DOHH2 (cell line): Measurements from ENCODE around the gene GIMAP8.
"Not testable (repeated sequence)": the region's sequence is repeated elsewhere in the genome, so short reads cannot be mapped to it uniquely, and the experiment has no call there.

ENCODE experiments used
- EZH2phosphoT487 ChIP-seq: fragments of 200-600 bp; sonication (generic); IDR thresholded peaks from 2 replicates; pipeline ENCODE4 v1.6.1; 2017; ENCODE audit warnings: borderline replicate concordance, mild to moderate bottlenecking, antibody characterized with exemption, low read length, moderate library complexity, mixed read lengths
- TF ChIP-seq, protein P1 (sequence below): fragments of 200-600 bp; sonication (generic); IDR thresholded peaks from one replicate; pipeline ENCODE4 v1.5.1; 2014; ENCODE audit warnings: antibody characterized with exemption, mild to moderate bottlenecking, low read depth, low read length; ENCODE audit not compliant: poor library complexity, severe bottlenecking

DNA sequence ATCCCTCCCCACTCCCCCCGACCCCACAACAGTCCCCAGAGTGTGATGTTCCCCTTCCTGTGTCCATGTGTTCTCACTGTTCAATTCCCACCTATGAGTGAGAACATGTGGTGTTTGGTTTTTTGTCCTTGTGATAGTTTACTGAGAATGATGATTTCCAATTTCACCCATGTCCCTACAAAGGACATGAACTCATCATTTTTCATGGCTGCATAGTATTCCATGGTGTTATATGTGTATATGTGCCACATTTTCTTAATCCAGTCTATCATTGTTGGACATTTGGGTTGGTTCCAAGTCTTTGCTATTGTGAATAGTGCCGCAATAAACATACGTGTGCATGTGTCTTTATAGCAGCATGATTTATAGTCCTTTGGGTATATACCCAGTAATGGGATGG is 43.0 kb downstream of the GIMAP8 start:
- TF ChIP-seq, protein P1, sequence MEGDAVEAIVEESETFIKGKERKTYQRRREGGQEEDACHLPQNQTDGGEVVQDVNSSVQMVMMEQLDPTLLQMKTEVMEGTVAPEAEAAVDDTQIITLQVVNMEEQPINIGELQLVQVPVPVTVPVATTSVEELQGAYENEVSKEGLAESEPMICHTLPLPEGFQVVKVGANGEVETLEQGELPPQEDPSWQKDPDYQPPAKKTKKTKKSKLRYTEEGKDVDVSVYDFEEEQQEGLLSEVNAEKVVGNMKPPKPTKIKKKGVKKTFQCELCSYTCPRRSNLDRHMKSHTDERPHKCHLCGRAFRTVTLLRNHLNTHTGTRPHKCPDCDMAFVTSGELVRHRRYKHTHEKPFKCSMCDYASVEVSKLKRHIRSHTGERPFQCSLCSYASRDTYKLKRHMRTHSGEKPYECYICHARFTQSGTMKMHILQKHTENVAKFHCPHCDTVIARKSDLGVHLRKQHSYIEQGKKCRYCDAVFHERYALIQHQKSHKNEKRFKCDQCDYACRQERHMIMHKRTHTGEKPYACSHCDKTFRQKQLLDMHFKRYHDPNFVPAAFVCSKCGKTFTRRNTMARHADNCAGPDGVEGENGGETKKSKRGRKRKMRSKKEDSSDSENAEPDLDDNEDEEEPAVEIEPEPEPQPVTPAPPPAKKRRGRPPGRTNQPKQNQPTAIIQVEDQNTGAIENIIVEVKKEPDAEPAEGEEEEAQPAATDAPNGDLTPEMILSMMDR = not testable (repeated sequence)
- TF ChIP-seq EZH2phosphoT487 = not testable (repeated sequence)
